Suprapubic skin (tissue), 4 donors: Measurements from ENCODE around the gene KRTAP10-6. TPM values are rescaled to one million over a fixed set of nuclear protein-coding genes. Genes with fewer than 3 reads are reported as not detected.
"Not testable (repeated sequence)": the region's sequence is repeated elsewhere in the genome, so short reads cannot be mapped to it uniquely, and the experiment has no call there.

Source experiments
- DNase-seq, 2 donors: peaks; one replicate each; pipeline ENCODE4 v3.0.0-alpha.2; 2019; ENCODE audit warnings: low spot score in 2 of 2
- H3K27ac ChIP-seq: fragments of 200-600 bp; sonication (generic); one replicate; pipeline ENCODE4 v1.5.1; 2019
- H3K27me3 ChIP-seq: fragments of 200-600 bp; sonication (generic); one replicate; pipeline ENCODE4 v1.5.1; 2019
- H3K36me3 ChIP-seq: fragments of 200-600 bp; sonication (generic); one replicate; pipeline ENCODE4 v1.5.1; 2019
- H3K4me1 ChIP-seq: fragments of 200-600 bp; sonication (generic); one replicate; pipeline ENCODE4 v1.5.1; 2019
- H3K4me3 ChIP-seq: fragments of 200-600 bp; sonication (generic); one replicate; pipeline ENCODE4 v1.5.1; 2019; ENCODE audit warnings: mild to moderate bottlenecking
- H3K9me3 ChIP-seq: fragments of 200-600 bp; sonication (generic); one replicate; pipeline ENCODE4 v1.5.1; 2019
- CTCF ChIP-seq, 2 donors: fragments of 200-600 bp in 1 of 2; fragments of 450-650 bp in 1 of 2; sonication (generic) in 1 of 2; IDR thresholded peaks; one replicate each; pipeline ENCODE4 v1.5.1; 2016 to 2019; ENCODE audit warnings: antibody characterized with exemption in 2 of 2, mild to moderate bottlenecking in 1 of 2, moderate library complexity in 1 of 2
- EP300 ChIP-seq: sonication (generic); formaldehyde crosslinking; IDR thresholded peaks from one replicate; pipeline ENCODE4 v1.6.1; 2017; ENCODE audit warnings: antibody characterized with exemption
- POLR2A ChIP-seq, 2 donors: fragments of 450-650 bp; IDR thresholded peaks; one replicate each; pipeline ENCODE4 v1.6.1; 2017; ENCODE audit warnings: antibody characterized with exemption in 2 of 2, mild to moderate bottlenecking in 2 of 2, moderate library complexity in 2 of 2
- POLR2AphosphoS5 ChIP-seq, 3 donors: sonication (generic); formaldehyde crosslinking; IDR thresholded peaks; one replicate each; pipeline ENCODE4 v1.6.1; 2017; ENCODE audit warnings: antibody characterized with exemption in 3 of 3
- WGBS: methylation state at CpG from one replicate; pipeline ENCODE4 v1.1.5; 2018; 5-methylcytosine and 5-hydroxymethylcytosine counted together
- total RNA-seq, 4 donors: library from RNA; depleted of rRNA; stranded (reverse); fragments of >200 nt; gene quantifications; one replicate each; pipeline ENCODE4 v1.1.0, GENCODE V29; 2016

The KRTAP10-6 gene
- total RNA-seq, 4 donors from 2014 or later: 2.0 to 3.1 TPM; not detected in 2

DNA sequence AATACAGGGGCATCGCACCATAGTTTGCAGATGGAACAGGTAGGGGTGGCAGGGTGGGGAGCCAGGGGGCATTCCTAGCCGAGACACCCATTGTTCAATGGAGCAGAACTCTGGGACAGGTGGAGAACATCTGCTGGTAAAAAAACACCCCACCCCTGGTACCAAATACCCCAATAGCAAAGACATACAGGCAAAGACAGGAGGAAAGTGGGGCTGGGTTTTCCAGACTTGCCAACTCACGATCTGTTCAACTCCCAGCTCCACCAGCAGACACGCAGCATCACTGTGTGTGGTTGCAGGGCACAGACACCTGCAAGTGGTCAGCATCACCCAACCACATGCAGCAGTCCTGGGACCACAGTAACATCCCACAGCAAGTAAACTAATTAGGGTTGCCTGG is 19.2 kb upstream of the KRTAP10-6 start:
- Histone ChIP-seq H3K36me3 (no peaks in the 10 kb centered on the region), H3K9me3 (peaks cover 11% of the 10 kb centered on the region), H3K4me1 (no peaks in the 10 kb centered on the region), H3K27ac (no peak overlapping the region), H3K27me3 (peaks cover 34% of the 10 kb centered on the region), H3K4me3 (no peak overlapping the region)
- 88% methylated on average over 4 of the region's 4 CpGs for WGBS
- no peak for TF ChIP-seq POLR2AphosphoS5 (IDR thresholded peaks at IDR 0.05)
- no peak for TF ChIP-seq POLR2A (IDR thresholded peaks at IDR 0.05)
- no peak for TF ChIP-seq EP300
- TF ChIP-seq CTCF (IDR thresholded peaks at IDR 0.05): no peak
- DNase-seq: no peak

- Histone ChIP-seq H3K9me3 (peaks cover 11% of the 10 kb centered on the region), H3K27me3 (peaks cover 30% of the 10 kb centered on the region)
- 91% methylated on average over 7 of the region's 7 CpGs for WGBS
- not testable (repeated sequence) for H3K4me1 ChIP-seq, H3K27ac ChIP-seq, H3K4me3 ChIP-seq, H3K36me3 ChIP-seq
- peak in 1 of 2 donors; percentile 24 for DNase-seq
These were observed 18.0 kb upstream of the KRTAP10-6 start for GRCh38 chr21:44610157-44610843.

GRCh38 chr21:44609193-44609592 is 16.9 kb upstream of the KRTAP10-6 start:
- TF ChIP-seq CTCF (IDR thresholded peaks at IDR 0.05) (no peak), POLR2AphosphoS5 (IDR thresholded peaks at IDR 0.05) (no peak), EP300 (no peak), POLR2A (IDR thresholded peaks at IDR 0.05) (no peak)
- Histone ChIP-seq H3K27ac (no peak overlapping the region), H3K4me1 (no peaks in the 10 kb centered on the region), H3K27me3 (peaks cover 29% of the 10 kb centered on the region), H3K4me3 (no peak overlapping the region), H3K9me3 (peaks cover 11% of the 10 kb centered on the region), H3K36me3 (no peaks in the 10 kb centered on the region)
- no peak for DNase-seq

GRCh38 chr21:44606495-44606894 is 14.2 kb upstream of the KRTAP10-6 start:
- no peak overlapping the region for H3K4me3 ChIP-seq
- peaks cover 32% of the 10 kb centered on the region for H3K27me3 ChIP-seq
- TF ChIP-seq POLR2A (IDR thresholded peaks at IDR 0.05): no peak
- no peak for TF ChIP-seq CTCF (IDR thresholded peaks at IDR 0.05)
- no peak for TF ChIP-seq POLR2AphosphoS5 (IDR thresholded peaks at IDR 0.05)
- no peaks in the 10 kb centered on the region for H3K4me1 ChIP-seq
- peak in 1 of 2 donors; percentile 18 for DNase-seq
- WGBS: 87% methylated on average over 4 of the region's 4 CpGs
- peaks cover 11% of the 10 kb centered on the region for H3K9me3 ChIP-seq
- no peaks in the 10 kb centered on the region for H3K36me3 ChIP-seq
- no peak overlapping the region for H3K27ac ChIP-seq

DNA sequence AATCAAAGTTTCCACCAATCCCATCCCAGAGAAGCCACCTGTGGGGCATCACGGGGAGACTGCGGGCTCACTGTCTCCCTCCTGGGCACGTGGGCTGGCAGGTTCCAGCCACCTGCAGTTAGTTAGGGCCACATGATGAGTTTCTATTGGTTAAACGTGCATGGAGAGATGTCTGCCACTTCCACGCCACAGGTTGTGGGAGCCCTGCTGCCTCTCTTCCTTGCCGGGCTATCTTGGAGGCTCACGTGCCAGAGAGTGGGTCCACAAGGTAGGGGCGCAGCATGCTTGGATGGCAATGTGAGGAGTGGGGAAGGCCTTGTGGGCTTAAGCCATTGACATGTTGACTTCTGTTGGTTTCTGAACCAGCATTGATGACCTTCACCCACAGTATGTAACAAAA is 11.6 kb upstream of the KRTAP10-6 start:
- H3K36me3 ChIP-seq: no peaks in the 10 kb centered on the region
- peaks cover under 1% of the 10 kb centered on the region for H3K9me3 ChIP-seq
- WGBS: 92% methylated on average over 8 of the region's 8 CpGs
- peaks cover 48% of the 10 kb centered on the region for H3K27me3 ChIP-seq
- peak in 1 of 2 donors; percentile 40 for DNase-seq
- H3K4me3 ChIP-seq: no peak overlapping the region
- H3K27ac ChIP-seq: no peak overlapping the region
- H3K4me1 ChIP-seq: no peaks in the 10 kb centered on the region
- TF ChIP-seq EP300 (no peak), POLR2A (IDR thresholded peaks at IDR 0.05) (no peak), POLR2AphosphoS5 (IDR thresholded peaks at IDR 0.05) (no peak), CTCF (IDR thresholded peaks at IDR 0.05) (no peak)
